22Rv1 (cell line): ENCODE data around the gene NTNG1.

Experiments used
- H3K27ac ChIP-seq: fragments of 450-650 bp; 2 replicates; pipeline ENCODE4 v1.5.1; 2017
- CTCF ChIP-seq: fragments of 450-650 bp; IDR thresholded peaks from 2 replicates; pipeline ENCODE4 v1.5.1; 2017; ENCODE audit warnings: mild to moderate bottlenecking
- ZFX ChIP-seq: fragments of 450-650 bp; IDR thresholded peaks from 2 replicates; pipeline ENCODE4 v1.6.1; 2017; ENCODE audit warnings: antibody characterized with exemption, borderline replicate concordance

NTNG1 gene

GRCh38 chr1:107404756-107405155, 263.9 kb downstream of the NTNG1 start:
- TF ChIP-seq ZFX (no peak), CTCF (no peak)
- no peak overlapping the region for H3K27ac ChIP-seq

- TF ChIP-seq CTCF (no peak), ZFX (no peak)
- no peak overlapping the region for H3K27ac ChIP-seq
Measured at GRCh38 chr1:107405236-107405635, 264.4 kb downstream of the NTNG1 start.

GRCh38 chr1:107407011-107407410, 266.2 kb downstream of the NTNG1 start:
- H3K27ac ChIP-seq, result no peak overlapping the region
- TF ChIP-seq ZFX (no peak), CTCF (no peak)

GRCh38 chr1:107413546-107413945, 272.7 kb downstream of the NTNG1 start:
- no peak overlapping the region for H3K27ac ChIP-seq
- no peak for TF ChIP-seq ZFX
- TF ChIP-seq CTCF, result no peak

GRCh38 chr1:107413951-107414350, 273.1 kb downstream of the NTNG1 start:
- H3K27ac ChIP-seq, result peak overlapping the region; percentile 54
- no peak for TF ChIP-seq ZFX
- TF ChIP-seq CTCF, result no peak

GRCh38 chr1:107414550-107414949, 273.7 kb downstream of the NTNG1 start:
- peak overlapping the region; percentile 54 for H3K27ac ChIP-seq
- TF ChIP-seq CTCF (no peak), ZFX (no peak)

GRCh38 chr1:107415241-107415640, 274.4 kb downstream of the NTNG1 start:
- H3K27ac ChIP-seq, result peak overlapping the region; percentile 54
- TF ChIP-seq CTCF, result no peak
- TF ChIP-seq ZFX, result no peak
